K562 (cell line): ENCODE measurements around the gene ADAR. TPM values are rescaled to one million over a fixed set of nuclear protein-coding genes. Genes with fewer than 3 reads are reported as not detected.

ENCODE experiments used
- ATF1 ChIP-seq, 2 experiments: fragments of 450-650 bp in 1 of 2; IDR thresholded peaks; 2 replicates each; pipeline ENCODE4 v1.6.1; 2016; ENCODE audit warnings: missing compliant biosample characterization in 1 of 2, missing genetic modification characterization in 1 of 2
- CREB1 ChIP-seq, 2 experiments: sonication (generic) in 1 of 2; formaldehyde crosslinking in 1 of 2; IDR thresholded peaks; 2 replicates each; pipeline versions ENCODE4 v1.6.1 to v1.8.0; 2012 to 2022; ENCODE audit warnings: inconsistent platforms in 1 of 2, mild to moderate bottlenecking in 1 of 2, missing genetic modification reagents in 1 of 2, moderate library complexity in 1 of 2
- CREB3L1 ChIP-seq: fragments of 450-650 bp; IDR thresholded peaks from 2 replicates; pipeline ENCODE4 v1.6.1; 2014; ENCODE audit warnings: low read depth, mild to moderate bottlenecking, moderate library complexity, borderline replicate concordance
- CTBP1 ChIP-seq: fragments of 450-650 bp; IDR thresholded peaks from 2 replicates; pipeline ENCODE4 v1.6.1; 2016; ENCODE audit warnings: borderline replicate concordance
- ETV6 ChIP-seq, 3 experiments: fragments of 150-350 bp in 1 of 3; sonication (generic) in 1 of 3; formaldehyde crosslinking in 1 of 3; IDR thresholded peaks; 2 replicates each; pipeline versions ENCODE4 v1.6.1 to v1.8.0; 2014 to 2022; ENCODE audit warnings: borderline replicate concordance in 2 of 3, low read depth in 2 of 3, antibody characterized with exemption in 1 of 3, low read length in 1 of 3, mild to moderate bottlenecking in 1 of 3, missing genetic modification reagents in 1 of 3
- EZH2 ChIP-seq: IDR thresholded peaks from 2 replicates; pipeline ENCODE4 v1.6.1; 2012; ENCODE audit warnings: low read depth, mild to moderate bottlenecking, inconsistent platforms, low read length, borderline replicate concordance
- HDAC8 ChIP-seq: fragments of 450-650 bp; IDR thresholded peaks from 2 replicates; pipeline ENCODE4 v1.6.1; 2016; ENCODE audit warnings: mild to moderate bottlenecking, missing genetic modification characterization, moderate library complexity, missing compliant biosample characterization
- HNRNPH1 ChIP-seq: fragments of 200-400 bp; formaldehyde crosslinking; optimal IDR thresholded peaks from 2 replicates; pipeline ENCODE3; 2017; ENCODE audit warnings: low read depth, mild to moderate bottlenecking, low read length, moderate library complexity
- IRF9 ChIP-seq: fragments of 450-650 bp; IDR thresholded peaks from 2 replicates; pipeline ENCODE4 v1.6.1; 2016; ENCODE audit warnings: missing biosample characterization, missing genetic modification characterization
- KDM1A ChIP-seq, 2 experiments: fragments of 450-650 bp; IDR thresholded peaks; 2 replicates each; pipeline ENCODE4 v1.6.1; 2016; ENCODE audit warnings: mild to moderate bottlenecking in 2 of 2
- PHF8 ChIP-seq: fragments of 200-600 bp; sonication (generic); IDR thresholded peaks from 2 replicates; pipeline ENCODE4 v1.6.1; 2012; ENCODE audit warnings: mixed run types, mild to moderate bottlenecking, inconsistent platforms, low read length, moderate library complexity, borderline replicate concordance
- POLR2AphosphoS5 ChIP-seq: IDR thresholded peaks from 2 replicates; pipeline ENCODE4 v1.6.1; 2011; ENCODE audit warnings: mild to moderate bottlenecking, low read depth, low read length, moderate library complexity; ENCODE audit not compliant: control insufficient read depth, insufficient read depth
- SRSF9 ChIP-seq: fragments of 200-400 bp; formaldehyde crosslinking; IDR thresholded peaks from 2 replicates; pipeline ENCODE4 v1.6.1; 2017; ENCODE audit warnings: low read depth, low read length, borderline replicate concordance
- ZBTB1 ChIP-seq: sonication (generic); formaldehyde crosslinking; IDR thresholded peaks from 2 replicates; pipeline ENCODE4 v1.8.1; 2023; ENCODE audit warnings: missing genetic modification reagents, low read depth, mild to moderate bottlenecking, borderline replicate concordance
- ZNF395 ChIP-seq: fragments of 200-800 bp; sonication (Bioruptor generic); IDR thresholded peaks from 2 replicates; pipeline ENCODE4 v1.6.1; 2017; ENCODE audit warnings: missing genetic modification characterization, missing compliant biosample characterization
- ZNF431 ChIP-seq: sonication (generic); formaldehyde crosslinking; IDR thresholded peaks from 2 replicates; pipeline ENCODE4 v1.8.0; 2022; ENCODE audit warnings: mild to moderate bottlenecking, missing genetic modification reagents
- ZNF584 ChIP-seq: fragments of 200-800 bp; sonication (Bioruptor generic); IDR thresholded peaks from 2 replicates; pipeline ENCODE4 v1.6.1; 2016; ENCODE audit warnings: low read depth, mild to moderate bottlenecking, missing genetic modification characterization, missing compliant biosample characterization
- ZNF644 ChIP-seq: fragments of 200-800 bp; sonication (Bioruptor generic); IDR thresholded peaks from 2 replicates; pipeline ENCODE4 v1.6.1; 2016; ENCODE audit warnings: low read depth, missing genetic modification characterization, missing compliant biosample characterization
- polyA plus RNA-seq, 8 experiments: library from polyadenylated mRNA; depleted of rRNA in 4 of 8; stranded (reverse) in 5 of 8; unstranded in 3 of 8; fragments of >200 nt; fragmentation: Nextera tagmentation in 2 of 8; fragmentation: Illumina TruSeq in 1 of 8; extraction: Ambion mirVana in 2 of 8; extraction: Trizol in 1 of 8; gene quantifications; 2 replicates each; pipeline versions ENCODE4 v1.2.1 to v1.2.3, GENCODE V29; 2011 to 2014; ENCODE audit warnings: inconsistent platforms in 1 of 8, missing spikeins in 1 of 8
- total RNA-seq, 7 experiments: library from RNA; depleted of rRNA in 6 of 7; stranded (reverse); fragments of >200 nt in 6 of 7; fragmentation: Illumina TruSeq in 2 of 7; extraction: Trizol in 2 of 7; gene quantifications; 2 replicates each; pipeline versions ENCODE4 v1.2.1 to v1.2.3, GENCODE V29; 2011 to 2021; ENCODE audit warnings: low replicate concordance in 1 of 7

The ADAR gene
- total and polyA plus RNA-seq, 9 of the 15 experiments (the other 6 are each of a cell fraction or from before 2014, with no cell fraction given): 30.1 to 123 (median 60.2) TPM

- peak; percentile 73; the same call in 1 of the 2 replicates for TF ChIP-seq PHF8
- peak; percentile 44; the same call in 1 of the 2 replicates for TF ChIP-seq ATF1 (CRISPR knock-in tag; IDR thresholded peaks at IDR 0.05)
- peak; percentile 96 for TF ChIP-seq ATF1 (tag; IDR thresholded peaks at IDR 0.05)
- peak; percentile 85 for TF ChIP-seq HDAC8
- no peak for TF ChIP-seq ETV6 (IDR thresholded peaks at IDR 0.05; ENCODE audit: borderline replicate concordance in 1 of 2, low read depth in 2 of 2, low read length in 1 of 2)
- peak; percentile 93; the same call in 1 of the 2 replicates for TF ChIP-seq ETV6 (CRISPR knock-in tag; IDR thresholded peaks at IDR 0.05; ENCODE audit: borderline replicate concordance)
- TF ChIP-seq POLR2AphosphoS5: no peak
- peak; percentile 90 for TF ChIP-seq ZNF431 (CRISPR knock-in tag)
- TF ChIP-seq KDM1A (IDR thresholded peaks at IDR 0.05): peak; percentile 42 to 81; a peak in 3 of 4 replicates
- TF ChIP-seq ZNF644 (tag): no peak
- peak; percentile 91 for TF ChIP-seq CREB1 (IDR thresholded peaks at IDR 0.05)
- peak; percentile 90 for TF ChIP-seq CREB1 (CRISPR knock-in tag; IDR thresholded peaks at IDR 0.05)
- peak; percentile 75 for TF ChIP-seq ZNF395 (CRISPR knock-in tag)
- TF ChIP-seq ZNF584 (CRISPR knock-in tag): no peak
- TF ChIP-seq EZH2: no peak
- peak; percentile 75 for TF ChIP-seq CTBP1
- TF ChIP-seq CREB3L1: peak; percentile 73; the same call in 1 of the 2 replicates
- peak; percentile 62; the same call in 1 of the 2 replicates for TF ChIP-seq ZBTB1 (CRISPR knock-in tag)
- 0 out of 2 replicates have a peak, but pooled peaks have one; percentile 21 for TF ChIP-seq IRF9 (tag)
- TF ChIP-seq HNRNPH1: no peak
- TF ChIP-seq SRSF9: no peak
These were observed 49.1 kb downstream of the ADAR start (continued) for GRCh38 chr1:154558720-154559465.
